HEK293T (cell line): ENCODE data around the gene ATP2B2.
A peak's percentile ranks its signal among the peaks of the same experiment; 100 is the strongest.

Source experiments
- CTCF ChIA-PET: fragments of 350-600 bp; formaldehyde crosslinking; extraction: SDS; loops from one replicate; lab custom pipeline; 2021; ENCODE audit warnings: antibody characterized with exemption, inconsistent platforms; lab: Yijun Ruan, JAX
- POLR2A ChIA-PET: fragments of 350-600 bp; formaldehyde crosslinking; extraction: SDS; loops from one replicate; lab custom pipeline; 2020; ENCODE audit warnings: antibody characterized with exemption, inconsistent platforms; lab: Yijun Ruan, JAX
- DNase-seq: peaks from one replicate; pipeline ENCODE4 v3.0.0; 2012; ENCODE audit warnings: mixed read lengths; ENCODE audit errors: extremely low spot score
- ARNT ChIP-seq: fragments of 450-650 bp; IDR thresholded peaks from 2 replicates; pipeline ENCODE4 v1.6.1; 2017; ENCODE audit warnings: mild to moderate bottlenecking
- BHLHE40 ChIP-seq: fragments of 450-650 bp; IDR thresholded peaks from 2 replicates; pipeline ENCODE4 v1.6.1; 2016; ENCODE audit warnings: mild to moderate bottlenecking, moderate library complexity, borderline replicate concordance
- CTBP1 ChIP-seq: fragments of 450-650 bp; IDR thresholded peaks from 2 replicates; pipeline ENCODE4 v1.6.1; 2016; ENCODE audit warnings: borderline replicate concordance
- ELF4 ChIP-seq: fragments of 450-650 bp; IDR thresholded peaks from 2 replicates; pipeline ENCODE4 v1.6.1; 2017; ENCODE audit warnings: antibody characterized with exemption
- FOXA1 ChIP-seq: fragments of 450-650 bp; IDR thresholded peaks from 2 replicates; pipeline ENCODE4 v1.6.1; 2016; ENCODE audit warnings: mild to moderate bottlenecking
- FOXK2 ChIP-seq: fragments of 450-650 bp; IDR thresholded peaks from 2 replicates; pipeline ENCODE4 v1.6.1; 2016; ENCODE audit warnings: mild to moderate bottlenecking
- FOXM1 ChIP-seq: fragments of 450-650 bp; IDR thresholded peaks from 2 replicates; pipeline ENCODE4 v1.6.1; 2017; ENCODE audit warnings: mild to moderate bottlenecking, borderline replicate concordance
- HDGF ChIP-seq: fragments of 450-650 bp; IDR thresholded peaks from 2 replicates; pipeline ENCODE4 v1.6.1; 2017; ENCODE audit warnings: antibody characterized with exemption, borderline replicate concordance
- L3MBTL2 ChIP-seq: fragments of 450-650 bp; conservative IDR thresholded peaks from 2 replicates; pipeline ENCODE4 v1.6.1; 2016; ENCODE audit warnings: mild to moderate bottlenecking
- LEF1 ChIP-seq: fragments of 450-650 bp; IDR thresholded peaks from 2 replicates; pipeline ENCODE4 v1.6.1; 2017; ENCODE audit warnings: mild to moderate bottlenecking, borderline replicate concordance
- NFRKB ChIP-seq: fragments of 450-650 bp; IDR thresholded peaks from 2 replicates; pipeline ENCODE4 v1.6.1; 2016; ENCODE audit warnings: mild to moderate bottlenecking, moderate library complexity
- SP1 ChIP-seq: fragments of 450-650 bp; IDR thresholded peaks from 2 replicates; pipeline ENCODE4 v1.6.1; 2017
- SUZ12 ChIP-seq: fragments of 450-650 bp; IDR thresholded peaks from 2 replicates; pipeline ENCODE4 v1.6.1; 2016; ENCODE audit warnings: mild to moderate bottlenecking
- TARDBP ChIP-seq: fragments of 450-650 bp; IDR thresholded peaks from 2 replicates; pipeline ENCODE4 v1.6.1; 2016
- ZNF384 ChIP-seq: fragments of 450-650 bp; IDR thresholded peaks from 2 replicates; pipeline ENCODE4 v1.6.1; 2016
- TF ChIP-seq, protein P1 (sequence below): fragments of 450-650 bp; IDR thresholded peaks from 2 replicates; pipeline ENCODE4 v1.6.1; 2016

ATP2B2 gene

DNA sequence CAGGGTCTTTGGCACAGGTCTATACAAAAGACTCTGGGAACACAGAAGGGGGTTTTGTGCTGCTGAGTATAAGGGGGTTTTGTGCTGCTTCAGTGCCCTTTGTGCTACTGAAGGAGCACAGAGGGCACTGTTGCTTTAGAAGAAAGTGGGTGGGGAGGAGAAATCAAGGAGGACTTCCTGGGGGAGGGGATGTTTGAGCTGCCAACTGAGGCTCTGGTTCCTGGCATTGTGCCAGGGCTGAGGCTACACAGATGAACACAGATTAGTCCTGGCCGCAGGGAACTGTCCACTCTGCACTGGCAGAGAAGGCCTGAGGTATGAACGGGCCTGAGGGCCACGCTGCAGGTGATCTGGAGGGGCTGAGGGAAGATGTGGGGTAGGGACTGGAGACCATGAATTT, 152.2 kb downstream of the ATP2B2 start:
- TF ChIP-seq FOXM1 (no peak), BHLHE40 (no peak), FOXA1 (no peak), CTBP1 (no peak)
- TF ChIP-seq, protein P1, sequence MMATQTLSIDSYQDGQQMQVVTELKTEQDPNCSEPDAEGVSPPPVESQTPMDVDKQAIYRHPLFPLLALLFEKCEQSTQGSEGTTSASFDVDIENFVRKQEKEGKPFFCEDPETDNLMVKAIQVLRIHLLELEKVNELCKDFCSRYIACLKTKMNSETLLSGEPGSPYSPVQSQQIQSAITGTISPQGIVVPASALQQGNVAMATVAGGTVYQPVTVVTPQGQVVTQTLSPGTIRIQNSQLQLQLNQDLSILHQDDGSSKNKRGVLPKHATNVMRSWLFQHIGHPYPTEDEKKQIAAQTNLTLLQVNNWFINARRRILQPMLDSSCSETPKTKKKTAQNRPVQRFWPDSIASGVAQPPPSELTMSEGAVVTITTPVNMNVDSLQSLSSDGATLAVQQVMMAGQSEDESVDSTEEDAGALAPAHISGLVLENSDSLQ: no peak
- no peak for DNase-seq
- CTCF ChIA-PET: no interaction called here
- POLR2A ChIA-PET: no interaction called here

GRCh38 chr3:10352146-10352911, 153.1 kb downstream of the ATP2B2 start:
- CTCF ChIA-PET: no interaction called here
- peak; percentile 31 for DNase-seq
- POLR2A ChIA-PET: no interaction called here
- TF ChIP-seq LEF1: no peak
- TF ChIP-seq, protein P1: no peak
- TF ChIP-seq FOXA1: no peak
- TF ChIP-seq NFRKB: no peak
- TF ChIP-seq ELF4: no peak
- TF ChIP-seq L3MBTL2: no peak
- TF ChIP-seq ARNT: no peak
- no peak for TF ChIP-seq BHLHE40
- TF ChIP-seq HDGF: no peak
- TF ChIP-seq CTBP1: no peak
- TF ChIP-seq TARDBP: no peak
- no peak for TF ChIP-seq FOXM1
- no peak for TF ChIP-seq SP1
- no peak for TF ChIP-seq FOXK2
- no peak for TF ChIP-seq SUZ12

DNA sequence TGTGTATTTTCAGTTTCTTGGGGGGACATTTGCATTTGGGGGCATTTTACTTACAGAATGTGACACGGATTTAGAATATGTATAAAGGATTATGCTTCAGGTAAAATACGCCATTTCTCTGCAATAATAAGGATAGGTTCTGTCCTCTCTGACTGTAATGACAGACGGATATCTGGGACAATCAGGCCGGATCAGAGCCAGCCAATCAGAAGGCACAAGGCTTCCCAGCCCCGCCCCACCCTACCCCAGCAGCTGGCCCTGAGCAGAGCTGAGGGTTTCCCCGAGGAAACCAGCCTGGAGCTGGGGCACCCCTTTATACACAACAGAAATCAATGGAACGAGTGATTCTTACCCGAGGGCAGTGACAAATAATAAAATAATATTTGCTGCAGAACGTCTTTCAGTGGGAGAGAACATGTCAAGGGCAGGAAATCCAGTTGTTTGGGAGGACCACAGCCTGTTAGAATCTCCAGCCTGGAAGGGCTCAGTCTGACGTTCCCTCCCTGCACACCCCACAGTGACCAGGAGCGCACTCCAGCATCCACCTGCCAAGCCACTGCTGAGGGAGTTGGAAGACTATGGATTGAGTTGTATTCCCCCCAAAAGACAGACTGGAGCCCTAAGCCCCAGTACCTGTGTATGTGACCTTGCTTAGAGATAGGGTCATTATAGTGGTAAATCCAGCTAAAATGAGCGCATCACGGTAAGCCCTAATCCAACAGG, 154.2 kb downstream of the ATP2B2 start:
- TF ChIP-seq, protein P1: peak; percentile 86
- no peak for TF ChIP-seq FOXA1
- no peak for TF ChIP-seq SUZ12
- ChIA-PET POLR2A (no interaction called here), CTCF (no interaction called here)
- DNase-seq: peak; percentile 48

- no peak for TF ChIP-seq L3MBTL2
- TF ChIP-seq FOXA1: no peak
- no peak for TF ChIP-seq FOXM1
Observed at GRCh38 chr3:10350324-10350985, 154.9 kb downstream of the ATP2B2 start.

DNA sequence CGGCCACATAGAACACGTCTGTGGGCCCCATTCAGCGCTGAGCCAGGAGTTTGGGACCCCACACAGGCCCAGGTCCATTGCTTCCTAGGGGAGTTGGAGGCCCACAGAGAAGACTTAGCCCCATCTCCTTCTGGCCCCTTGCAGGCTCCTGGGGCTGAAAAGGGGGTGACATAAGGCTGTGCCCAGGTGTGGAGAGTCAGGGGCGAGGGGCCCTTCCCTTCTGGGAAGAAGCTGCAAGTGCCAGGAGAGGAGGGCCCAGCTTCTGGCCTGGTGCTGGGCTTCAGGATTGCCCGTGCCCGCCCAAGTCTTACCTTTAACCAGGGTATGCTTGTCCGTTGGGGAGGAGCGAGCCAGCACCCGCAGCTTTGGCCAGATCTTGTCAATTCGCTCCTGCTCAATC, 155.6 kb downstream of the ATP2B2 start:
- no peak for DNase-seq
- ChIA-PET POLR2A (no interaction called here), CTCF (no interaction called here)
- TF ChIP-seq L3MBTL2 (no peak), FOXK2 (no peak), FOXM1 (no peak), ELF4 (no peak), LEF1 (no peak), SP1 (no peak), SUZ12 (no peak), FOXA1 (no peak), TARDBP (no peak)

More at GRCh38 chr3:10350324-10350985, 154.9 kb downstream of the ATP2B2 start:
- ChIA-PET POLR2A (no interaction called here), CTCF (no interaction called here)
- no peak for DNase-seq

GRCh38 chr3:10348404-10348721, 157.0 kb downstream of the ATP2B2 start:
- CTCF ChIA-PET: no interaction called here

More at GRCh38 chr3:10348404-10348721, 157.0 kb downstream of the ATP2B2 start:
- no peak for DNase-seq
- POLR2A ChIA-PET: no interaction called here
- TF ChIP-seq SP1: no peak
- no peak for TF ChIP-seq HDGF
- no peak for TF ChIP-seq FOXA1
- no peak for TF ChIP-seq ELF4
- TF ChIP-seq, protein P1: no peak
- no peak for TF ChIP-seq SUZ12
- TF ChIP-seq ARNT: no peak
- no peak for TF ChIP-seq CTBP1
- TF ChIP-seq ZNF384: no peak
- no peak for TF ChIP-seq BHLHE40
- TF ChIP-seq L3MBTL2: no peak
- TF ChIP-seq LEF1: no peak
- no peak for TF ChIP-seq TARDBP
- no peak for TF ChIP-seq FOXM1
- no peak for TF ChIP-seq NFRKB
- TF ChIP-seq FOXK2: no peak
